ENCODE results near the gene TPPP3. TPM values are rescaled to one million over a fixed set of nuclear protein-coding genes. Genes with fewer than 3 reads are reported as not detected.

The TPPP3 gene
- total RNA-seq = under 1 TPM in 1 of 2 donors, not detected in 1; 0.16 TPM

GRCh38 chr16:67393111-67393787 lies at the start of gene TPPP3:
Gene TPPP3 (minus strand): TSS chr16:67393498. CDS start chr16:67391111, 2,387 bp downstream.
- peaks cover 5% of the 10 kb centered on the region for H3K4me1 Mint-ChIP-seq (ENCODE audit: low read depth)
- H3K9me3 Mint-ChIP-seq = no peaks in the 10 kb centered on the region
- ATAC-seq (replicated peaks in 1 of 2) (peak; percentile 68 to 69), DNase-seq (peak; percentile 38 to 55)
- no peak within 1 kb of the TSS for H3K27ac Mint-ChIP-seq
- H3K36me3 Mint-ChIP-seq (ENCODE audit: insufficient read depth in 2 of 2) = no peaks in the 10 kb centered on the region
- H3K27me3 Mint-ChIP-seq (ENCODE audit: low read depth) = peaks cover 28% of the 10 kb centered on the region
- peak within 1 kb of the TSS; percentile 67 to 83 for H3K4me3 Mint-ChIP-seq

DNA sequence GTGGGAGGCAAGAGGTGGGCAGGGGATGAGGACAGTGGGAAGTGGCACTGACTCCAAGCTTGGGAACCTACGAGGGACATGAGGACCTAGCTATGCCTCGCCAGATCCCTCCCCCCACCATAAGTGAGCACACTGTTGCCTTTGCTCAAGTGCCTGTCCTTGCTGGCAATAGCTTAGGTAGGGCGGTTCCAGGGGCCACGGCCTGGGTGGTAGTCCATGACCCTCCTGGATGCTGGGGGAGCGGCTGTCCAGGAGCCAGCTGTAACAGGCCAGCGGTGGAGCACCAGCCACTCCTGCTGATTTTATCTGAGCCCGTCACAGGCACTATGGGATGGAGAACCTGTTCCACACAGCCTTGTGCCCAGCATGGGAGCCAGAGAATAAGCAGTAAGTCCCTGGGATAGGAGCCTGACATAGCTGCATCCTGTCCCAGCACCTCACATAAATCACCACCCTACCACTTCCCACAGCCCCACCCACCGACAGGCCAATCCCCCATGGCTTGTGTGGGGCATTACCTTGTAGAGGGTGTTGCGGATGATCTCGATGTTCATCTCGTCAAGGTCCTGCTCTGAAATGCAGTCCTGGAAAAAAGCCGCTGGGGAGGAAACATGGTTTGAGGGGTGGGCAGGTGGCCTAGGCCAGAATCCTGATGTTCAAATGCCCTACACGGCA lies 49.4 kb upstream of the TPPP3 start:
- H3K27ac Mint-ChIP-seq = no peak overlapping the region
- H3K4me1 Mint-ChIP-seq (ENCODE audit: low read depth) = peaks cover 3% of the 10 kb centered on the region
- H3K9me3 Mint-ChIP-seq = no peaks in the 10 kb centered on the region
- H3K4me3 Mint-ChIP-seq = no peak overlapping the region
- ATAC-seq (replicated peaks in 1 of 2) (no peak), DNase-seq (no peak)
- H3K27me3 Mint-ChIP-seq (ENCODE audit: low read depth) = no peaks in the 10 kb centered on the region
- peaks cover 0 to 2% of the 10 kb centered on the region in 2 donors for H3K36me3 Mint-ChIP-seq (ENCODE audit: insufficient read depth in 2 of 2)

- Mint-ChIP-seq H3K36me3 (ENCODE audit: insufficient read depth in 2 of 2) (peaks cover 0 to 2% of the 10 kb centered on the region in 2 donors), H3K27ac (no peak overlapping the region), H3K4me1 (ENCODE audit: low read depth) (peaks cover 7% of the 10 kb centered on the region), H3K4me3 (no peak overlapping the region), H3K9me3 (no peaks in the 10 kb centered on the region), H3K27me3 (ENCODE audit: low read depth) (no peaks in the 10 kb centered on the region)
- ATAC-seq (replicated peaks in 1 of 2) (no peak), DNase-seq (no peak)
These were observed 48.6 kb upstream of the TPPP3 start for GRCh38 chr16:67441907-67442306.

GRCh38 chr16:67441271-67441753 lies 48.0 kb upstream of the TPPP3 start:
- Mint-ChIP-seq H3K4me1 (ENCODE audit: low read depth) (peaks cover 7% of the 10 kb centered on the region), H3K9me3 (no peaks in the 10 kb centered on the region), H3K27me3 (ENCODE audit: low read depth) (no peaks in the 10 kb centered on the region), H3K36me3 (ENCODE audit: insufficient read depth in 2 of 2) (peaks cover 0 to 2% of the 10 kb centered on the region in 2 donors), H3K27ac (no peak overlapping the region), H3K4me3 (no peak overlapping the region)
- DNase-seq (no peak), ATAC-seq (replicated peaks in 1 of 2) (no peak)

DNA sequence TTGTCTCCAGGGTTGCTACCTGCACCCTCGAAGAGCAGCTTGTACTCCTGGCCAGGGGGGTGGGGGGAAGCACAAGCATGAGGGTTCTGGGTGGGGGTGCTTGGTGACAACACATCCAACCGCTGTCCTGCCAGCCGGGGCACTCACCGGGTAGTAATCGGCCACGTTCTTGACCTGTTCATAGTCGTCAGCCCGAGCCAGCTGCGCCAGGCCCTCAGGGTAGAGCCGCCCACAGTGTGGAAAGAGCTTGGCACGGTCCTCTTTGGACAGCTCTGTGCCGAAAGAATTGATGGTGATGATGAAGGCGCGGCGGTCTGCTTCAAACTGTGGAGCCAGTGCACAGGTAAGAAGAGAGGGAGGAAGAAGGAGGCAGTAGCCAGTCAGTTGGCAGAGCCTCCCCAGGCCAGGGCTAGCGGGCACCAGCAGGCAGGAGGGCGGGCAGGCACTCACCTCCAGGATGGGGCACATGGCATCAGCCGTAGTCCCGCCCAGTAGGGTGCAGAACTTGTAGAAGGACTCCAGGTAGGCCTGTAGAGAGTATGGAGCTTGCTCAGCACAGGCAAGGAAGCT lies 45.6 kb upstream of the TPPP3 start:
- H3K4me3 Mint-ChIP-seq = no peak overlapping the region
- H3K36me3 Mint-ChIP-seq (ENCODE audit: insufficient read depth in 2 of 2) = peaks cover 0 to 2% of the 10 kb centered on the region in 2 donors
- DNase-seq (no peak), ATAC-seq (replicated peaks in 1 of 2) (no peak)
- no peak overlapping the region for H3K27ac Mint-ChIP-seq
- no peaks in the 10 kb centered on the region for H3K9me3 Mint-ChIP-seq
- H3K27me3 Mint-ChIP-seq (ENCODE audit: low read depth) = no peaks in the 10 kb centered on the region
- H3K4me1 Mint-ChIP-seq (ENCODE audit: low read depth) = peaks cover 16% of the 10 kb centered on the region

GRCh38 chr16:67438098-67438791 lies 44.9 kb upstream of the TPPP3 start:
- Mint-ChIP-seq H3K36me3 (ENCODE audit: insufficient read depth in 2 of 2) (peaks cover 0 to 2% of the 10 kb centered on the region in 2 donors), H3K4me3 (no peak overlapping the region), H3K27ac (no peak overlapping the region), H3K27me3 (ENCODE audit: low read depth) (no peaks in the 10 kb centered on the region), H3K4me1 (ENCODE audit: low read depth) (peaks cover 16% of the 10 kb centered on the region), H3K9me3 (no peaks in the 10 kb centered on the region)
- no peak for DNase-seq
- no peak for ATAC-seq (replicated peaks in 1 of 2)

DNA sequence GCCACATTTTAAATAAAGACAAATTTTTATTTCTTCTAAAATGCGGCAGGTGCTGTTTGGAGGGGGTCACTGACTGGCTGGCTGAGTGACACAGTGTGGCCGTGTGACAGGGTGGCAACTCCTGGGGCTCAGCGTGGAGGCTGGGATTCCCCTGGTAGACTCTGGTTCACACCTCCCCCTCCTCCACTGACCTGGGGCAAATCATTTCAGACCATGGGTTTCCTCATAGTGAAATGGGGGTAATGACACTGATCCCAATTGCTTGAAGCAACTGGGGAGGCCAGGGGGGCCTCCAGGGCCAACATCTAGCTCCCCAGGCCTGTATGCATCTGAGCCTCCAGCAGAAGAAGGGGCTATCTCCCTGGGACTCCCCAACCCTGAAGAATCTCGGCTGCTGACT lies 44.2 kb upstream of the TPPP3 start:
- Mint-ChIP-seq H3K4me3 (no peak overlapping the region), H3K27me3 (ENCODE audit: low read depth) (no peaks in the 10 kb centered on the region), H3K4me1 (ENCODE audit: low read depth) (peaks cover 16% of the 10 kb centered on the region), H3K27ac (no peak overlapping the region), H3K9me3 (no peaks in the 10 kb centered on the region), H3K36me3 (ENCODE audit: insufficient read depth in 2 of 2) (peaks cover 0 to 2% of the 10 kb centered on the region in 2 donors)
- DNase-seq (peak; percentile 38 to 40), ATAC-seq (replicated peaks in 1 of 2) (peak; percentile 74 to 78)

- Mint-ChIP-seq H3K4me1 (ENCODE audit: low read depth) (peaks cover 16% of the 10 kb centered on the region), H3K27me3 (ENCODE audit: low read depth) (no peaks in the 10 kb centered on the region), H3K36me3 (ENCODE audit: insufficient read depth in 2 of 2) (peaks cover 0 to 2% of the 10 kb centered on the region in 2 donors), H3K4me3 (no peak overlapping the region), H3K9me3 (no peaks in the 10 kb centered on the region), H3K27ac (no peak overlapping the region)
- ATAC-seq (replicated peaks in 1 of 2) = no peak
- DNase-seq = no peak
These were observed 43.4 kb upstream of the TPPP3 start for GRCh38 chr16:67436640-67437193.

- H3K9me3 Mint-ChIP-seq = no peaks in the 10 kb centered on the region
- H3K27ac Mint-ChIP-seq = no peak overlapping the region
These were observed 42.5 kb upstream of the TPPP3 start for GRCh38 chr16:67435758-67436164.

GRCh38 chr16:67433131-67433719 lies 39.9 kb upstream of the TPPP3 start:
- H3K4me3 Mint-ChIP-seq = no peak overlapping the region
- no peak overlapping the region for H3K27ac Mint-ChIP-seq
- DNase-seq (no peak), ATAC-seq (replicated peaks in 1 of 2) (no peak)
- H3K27me3 Mint-ChIP-seq (ENCODE audit: low read depth) = peaks cover 21% of the 10 kb centered on the region
- peaks cover 21% of the 10 kb centered on the region for H3K4me1 Mint-ChIP-seq (ENCODE audit: low read depth)
- H3K36me3 Mint-ChIP-seq (ENCODE audit: insufficient read depth in 2 of 2) = peaks cover 0 to under 1% of the 10 kb centered on the region in 2 donors
- H3K9me3 Mint-ChIP-seq = no peaks in the 10 kb centered on the region

More at GRCh38 chr16:67435758-67436164, 42.5 kb upstream of the TPPP3 start:
- no peak for DNase-seq
- ATAC-seq (replicated peaks in 1 of 2) = no peak
- Mint-ChIP-seq H3K4me1 (ENCODE audit: low read depth) (peaks cover 16% of the 10 kb centered on the region), H3K27me3 (ENCODE audit: low read depth) (no peaks in the 10 kb centered on the region), H3K4me3 (no peak overlapping the region), H3K36me3 (ENCODE audit: insufficient read depth in 2 of 2) (peaks cover 0 to 2% of the 10 kb centered on the region in 2 donors)

GRCh38 chr16:67432506-67432890 lies 39.2 kb upstream of the TPPP3 start:
- peaks cover 21% of the 10 kb centered on the region for H3K27me3 Mint-ChIP-seq (ENCODE audit: low read depth)
- no peak for DNase-seq
- peak overlapping the region in 1 of 2 donors; percentile 33 for H3K4me3 Mint-ChIP-seq
- no peak overlapping the region for H3K27ac Mint-ChIP-seq
- no peaks in the 10 kb centered on the region for H3K36me3 Mint-ChIP-seq (ENCODE audit: insufficient read depth in 2 of 2)
- no peak for ATAC-seq (replicated peaks in 1 of 2)
- peaks cover 15% of the 10 kb centered on the region for H3K4me1 Mint-ChIP-seq (ENCODE audit: low read depth)
- no peaks in the 10 kb centered on the region for H3K9me3 Mint-ChIP-seq

DNA sequence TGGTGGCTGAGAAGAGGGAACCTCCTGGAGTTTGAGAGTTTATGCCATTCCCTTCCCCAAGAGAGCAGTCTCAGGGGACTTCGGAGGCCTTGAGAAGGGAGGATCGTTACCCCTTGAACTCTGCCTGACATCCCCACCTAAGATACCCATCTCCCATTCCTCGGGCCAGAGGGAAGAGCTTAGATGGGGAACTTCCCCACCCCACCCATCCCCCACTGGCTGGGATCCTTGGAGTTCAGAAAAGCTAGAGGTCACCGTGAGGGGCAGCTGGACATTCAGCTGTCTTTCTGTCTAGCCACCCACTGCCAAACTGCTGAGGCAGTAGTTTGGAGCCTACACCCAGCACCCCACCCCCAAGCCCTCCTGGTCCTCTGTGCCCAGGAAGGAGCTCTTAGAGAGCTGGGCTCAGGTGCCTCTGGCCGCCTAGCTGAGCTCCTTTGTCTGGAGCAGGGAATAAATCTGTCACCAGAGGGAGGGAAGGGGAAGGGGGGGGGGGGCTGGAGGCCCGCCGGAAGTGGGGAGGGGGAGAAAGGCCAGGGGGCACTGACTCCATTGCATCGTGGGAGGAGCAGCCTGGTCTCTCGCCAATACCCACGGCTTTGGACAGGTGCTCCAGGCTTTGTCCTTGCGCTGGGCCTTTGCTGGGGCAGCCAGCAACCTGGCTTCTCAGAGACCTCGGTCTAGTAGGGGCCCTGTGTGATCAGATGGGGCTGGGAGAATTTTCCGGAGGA lies 38.6 kb upstream of the TPPP3 start:
- Mint-ChIP-seq H3K27ac (no peak overlapping the region), H3K4me1 (ENCODE audit: low read depth) (peaks cover 14% of the 10 kb centered on the region), H3K27me3 (ENCODE audit: low read depth) (peaks cover 24% of the 10 kb centered on the region), H3K36me3 (ENCODE audit: insufficient read depth in 2 of 2) (no peaks in the 10 kb centered on the region), H3K9me3 (no peaks in the 10 kb centered on the region), H3K4me3 (peak overlapping the region; percentile 55 to 56)
- DNase-seq (no peak), ATAC-seq (replicated peaks in 1 of 2) (no peak)

Measured in activated T-cell treated with anti-CD3 and anti-CD28 coated beads, Interleukin-2, amount 50 U/mL, for 72 hours (primary cell).